Measurements from ENCODE around the gene IFNA2.
"Not testable (repeated sequence)": the region's sequence is repeated elsewhere in the genome, so short reads cannot be mapped to it uniquely, and the experiment has no call there.

IFNA2 gene

GRCh38 chr9:21381448-21382339, 3.5 kb downstream of the IFNA2 start:
- no peak for DNase-seq (ENCODE audit: low spot score)

- DNase-seq (ENCODE audit: low spot score): not testable (repeated sequence)
These were observed 13.7 kb downstream of the IFNA2 start for GRCh38 chr9:21371467-21371866.

GRCh38 chr9:21367957-21368356, 17.2 kb downstream of the IFNA2 start, which contains the start of gene IFNA13:
TSS of gene IFNA13 (minus strand) at chr9:21368057. CDS start at chr9:21368010, 47 bp downstream.
- no peak for DNase-seq (ENCODE audit: low spot score)

- DNase-seq (ENCODE audit: low spot score): not testable (repeated sequence)
These were observed 18.0 kb downstream of the IFNA2 start for GRCh38 chr9:21367169-21367568.

GRCh38 chr9:21362287-21362686, 22.9 kb downstream of the IFNA2 start:
- no peak for DNase-seq (ENCODE audit: low spot score)

- no peak for DNase-seq (ENCODE audit: low spot score)
These were observed 27.4 kb downstream of the IFNA2 start for GRCh38 chr9:21357479-21358460.

- DNase-seq (ENCODE audit: low spot score): no peak
These were observed 34.4 kb downstream of the IFNA2 start, which contains the start of gene IFNA6 for GRCh38 chr9:21350787-21351186. TSS of gene IFNA6 (minus strand) at chr9:21350887. CDS start at chr9:21350887, 0 bp downstream.

GRCh38 chr9:21348430-21348970, 36.7 kb downstream of the IFNA2 start:
- DNase-seq (ENCODE audit: low spot score): no peak

GRCh38 chr9:21340735-21341134, 44.5 kb downstream of the IFNA2 start:
- DNase-seq (ENCODE audit: low spot score): no peak

GRCh38 chr9:21336457-21336856, 48.7 kb downstream of the IFNA2 start:
- no peak for DNase-seq (ENCODE audit: low spot score)

- DNase-seq (ENCODE audit: low spot score): peak; percentile 94
These were observed 50.2 kb downstream of the IFNA2 start, which contains the start of gene KLHL9 for GRCh38 chr9:21334701-21335632. TSS of gene KLHL9 (minus strand) at chr9:21335404. CDS start at chr9:21334859, 545 bp downstream.

Measured in D341Med (cell line).